Cerebellar cortex (tissue), 1 donor: Measurements from ENCODE around the gene ACTN1.

ENCODE experiments used
- DNase-seq: peaks from one replicate; pipeline ENCODE4 v3.0.0-alpha.2; 2015; ENCODE audit warnings: low spot score

ACTN1 gene

GRCh38 chr14:68936476-68936875 lies 42.6 kb downstream of the ACTN1 start:
- no peak for DNase-seq

GRCh38 chr14:68935761-68936214 lies 43.3 kb downstream of the ACTN1 start:
- DNase-seq = no peak

- no peak for DNase-seq
Measured at GRCh38 chr14:68934066-68934465, 45.0 kb downstream of the ACTN1 start.

GRCh38 chr14:68932686-68933085 lies 46.4 kb downstream of the ACTN1 start:
- DNase-seq = no peak

- no peak for DNase-seq
Measured at GRCh38 chr14:68932231-68932630, 46.9 kb downstream of the ACTN1 start.

- DNase-seq = no peak
Measured at GRCh38 chr14:68931474-68932051, 47.5 kb downstream of the ACTN1 start.

GRCh38 chr14:68931063-68931462 lies 48.0 kb downstream of the ACTN1 start:
- DNase-seq = no peak

GRCh38 chr14:68929623-68930307 lies 49.3 kb downstream of the ACTN1 start:
- DNase-seq = no peak

GRCh38 chr14:68928770-68929550 lies 50.1 kb downstream of the ACTN1 start:
- no peak for DNase-seq

- DNase-seq = no peak
Measured at GRCh38 chr14:68927956-68928675, 51.0 kb downstream of the ACTN1 start.

GRCh38 chr14:68927089-68927488 lies 52.0 kb downstream of the ACTN1 start:
- DNase-seq = no peak

GRCh38 chr14:68926236-68926635 lies 52.9 kb downstream of the ACTN1 start:
- no peak for DNase-seq

- DNase-seq = no peak
Measured at GRCh38 chr14:68925373-68925772, 53.7 kb downstream of the ACTN1 start.

- no peak for DNase-seq
Measured at GRCh38 chr14:68924186-68925158, 54.6 kb downstream of the ACTN1 start.

- no peak for DNase-seq
Measured at GRCh38 chr14:68922886-68923285, 56.2 kb downstream of the ACTN1 start.

- DNase-seq = no peak
Measured at GRCh38 chr14:68922201-68922621, 56.9 kb downstream of the ACTN1 start.

- DNase-seq = no peak
Measured at GRCh38 chr14:68921666-68922065, 57.4 kb downstream of the ACTN1 start.

- DNase-seq = no peak
Measured at GRCh38 chr14:68921049-68921448, 58.1 kb downstream of the ACTN1 start.

- DNase-seq = no peak
Measured at GRCh38 chr14:68919129-68919927, 59.8 kb downstream of the ACTN1 start.

GRCh38 chr14:68918612-68919011 lies 60.5 kb downstream of the ACTN1 start:
- DNase-seq = no peak
